ENCODE measurements around the gene MACC1.
"Not testable (repeated sequence)": the region's sequence is repeated elsewhere in the genome, so short reads cannot be mapped to it uniquely, and the experiment has no call there.

The MACC1 gene

DNA sequence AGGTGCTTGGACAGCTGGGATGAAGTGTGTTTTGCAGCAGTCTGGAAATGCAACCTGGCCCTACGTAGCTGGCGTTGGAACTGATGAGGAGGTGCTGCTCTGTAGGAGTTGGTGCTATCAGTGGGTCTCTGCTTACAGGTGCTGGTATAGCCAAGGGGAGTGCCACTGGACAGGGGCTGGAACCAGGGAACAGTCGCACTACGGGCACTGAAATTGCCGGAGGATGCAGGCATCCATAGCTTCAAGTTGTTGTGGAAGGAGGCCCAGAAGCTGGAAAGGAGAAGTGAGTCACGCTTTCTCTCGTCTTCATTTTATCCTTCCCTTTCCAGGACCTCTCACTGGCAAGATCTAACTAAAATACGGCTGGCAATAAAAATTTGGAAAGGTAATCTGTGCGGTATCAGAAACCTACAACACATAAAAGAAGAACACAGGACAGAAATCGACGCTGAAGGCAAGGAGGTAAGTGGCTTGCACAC lies 25.8 kb downstream of the MACC1 start:
- WGBS, result 95% methylated on average over 11 of the region's 11 CpGs
- H3K9ac ChIP-seq (ENCODE audit: low read depth, low read length), result no peak overlapping the region

GRCh38 chr7:20190560-20191390 lies 26.4 kb downstream of the MACC1 start:
- Histone ChIP-seq H3K4me1 (ENCODE audit: insufficient read depth, low read length) (0 out of 2 replicates have a peak, but pooled peaks cover 7% of the 10 kb centered on the region), H3K36me3 (ENCODE audit: insufficient read depth, low read length) (no peaks in the 10 kb centered on the region), H3K27me3 (ENCODE audit: insufficient read depth, low read length) (no peaks in the 10 kb centered on the region), H3K9ac (ENCODE audit: low read depth, low read length) (no peak overlapping the region), H3K4me3 (ENCODE audit: low read length) (no peak overlapping the region), H3K27ac (ENCODE audit: low read depth, low read length) (no peak overlapping the region), H3K9me3 (ENCODE audit: insufficient read depth, low read depth, low read length) (peaks cover 7% of the 10 kb centered on the region; the same call in 1 of the 2 replicates)
- WGBS, result 70% methylated on average over 2 of the region's 2 CpGs

More for the DNA sequence above, 25.8 kb downstream of the MACC1 start:
- Histone ChIP-seq H3K9me3 (ENCODE audit: insufficient read depth, low read depth, low read length) (peaks cover 7% of the 10 kb centered on the region; the same call in 1 of the 2 replicates), H3K4me1 (ENCODE audit: insufficient read depth, low read length) (0 out of 2 replicates have a peak, but pooled peaks cover 7% of the 10 kb centered on the region), H3K36me3 (ENCODE audit: insufficient read depth, low read length) (no peaks in the 10 kb centered on the region), H3K27me3 (ENCODE audit: insufficient read depth, low read length) (no peaks in the 10 kb centered on the region), H3K27ac (ENCODE audit: low read depth, low read length) (no peak overlapping the region), H3K4me3 (ENCODE audit: low read length) (no peak overlapping the region)

DNA sequence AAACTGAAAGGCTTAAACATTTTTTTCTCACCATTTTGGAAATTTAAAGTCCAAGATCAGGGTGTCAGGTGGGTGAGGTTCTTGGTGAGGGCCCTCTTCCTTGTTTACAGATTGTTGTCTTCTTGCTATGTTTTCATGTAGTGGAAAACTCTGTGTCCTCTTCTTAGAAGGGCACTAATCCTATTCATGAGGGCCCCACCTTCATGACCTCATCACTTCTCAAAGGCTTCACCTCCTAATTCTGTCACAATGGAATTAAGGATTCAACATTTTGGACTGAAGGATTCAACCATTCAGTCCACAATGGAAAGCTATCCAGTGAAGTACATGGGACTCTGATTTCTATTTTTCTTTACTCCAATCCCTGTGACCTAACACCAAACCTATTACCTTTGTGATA lies 27.3 kb downstream of the MACC1 start:
- no peak overlapping the region for H3K4me3 ChIP-seq (ENCODE audit: low read length)
- peaks cover 7% of the 10 kb centered on the region; the same call in 1 of the 2 replicates for H3K9me3 ChIP-seq (ENCODE audit: insufficient read depth, low read depth, low read length)
- H3K27ac ChIP-seq (ENCODE audit: low read depth, low read length), result no peak overlapping the region
- H3K27me3 ChIP-seq (ENCODE audit: insufficient read depth, low read length), result no peaks in the 10 kb centered on the region
- H3K36me3 ChIP-seq (ENCODE audit: insufficient read depth, low read length), result no peaks in the 10 kb centered on the region
- no peak overlapping the region for H3K9ac ChIP-seq (ENCODE audit: low read depth, low read length)
- 0 out of 2 replicates have a peak, but pooled peaks cover 7% of the 10 kb centered on the region for H3K4me1 ChIP-seq (ENCODE audit: insufficient read depth, low read length)

DNA sequence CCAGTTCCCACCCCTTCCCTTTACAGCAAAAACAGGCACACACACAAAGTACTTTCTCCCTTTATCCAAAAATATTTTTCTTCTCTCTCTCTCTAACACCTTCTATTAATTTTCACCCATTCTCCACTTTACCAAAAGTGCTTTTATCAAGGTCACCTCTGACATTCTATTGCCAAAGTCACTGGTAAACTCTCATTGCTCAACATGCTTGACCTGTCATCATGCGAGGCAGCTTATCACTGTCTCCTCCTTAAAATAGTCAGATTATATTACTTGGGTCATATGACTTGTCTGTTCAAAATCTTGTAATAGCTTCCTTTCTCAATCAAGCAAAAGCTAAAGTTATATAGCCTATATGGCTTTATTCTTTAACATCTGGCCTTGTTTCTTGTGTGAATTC lies 28.6 kb downstream of the MACC1 start:
- H3K4me1 ChIP-seq (ENCODE audit: insufficient read depth, low read length), result no peaks in the 10 kb centered on the region
- H3K36me3 ChIP-seq (ENCODE audit: insufficient read depth, low read length), result no peaks in the 10 kb centered on the region
- H3K9ac ChIP-seq (ENCODE audit: low read depth, low read length), result no peak overlapping the region
- peaks cover 7% of the 10 kb centered on the region; the same call in 1 of the 2 replicates for H3K9me3 ChIP-seq (ENCODE audit: insufficient read depth, low read depth, low read length)
- H3K27me3 ChIP-seq (ENCODE audit: insufficient read depth, low read length), result no peaks in the 10 kb centered on the region
- no peak overlapping the region for H3K4me3 ChIP-seq (ENCODE audit: low read length)
- WGBS, result 100% methylated on average over 1 of the region's 1 CpG
- no peak overlapping the region for H3K27ac ChIP-seq (ENCODE audit: low read depth, low read length)

- not testable (repeated sequence) for H3K4me1 ChIP-seq (ENCODE audit: insufficient read depth, low read length); H3K27ac ChIP-seq (ENCODE audit: low read depth, low read length); H3K4me3 ChIP-seq (ENCODE audit: low read length); H3K9me3 ChIP-seq (ENCODE audit: insufficient read depth, low read depth, low read length); H3K27me3 ChIP-seq (ENCODE audit: insufficient read depth, low read length); H3K9ac ChIP-seq (ENCODE audit: low read depth, low read length); H3K36me3 ChIP-seq (ENCODE audit: insufficient read depth, low read length)
- 93% methylated on average over 4 of the region's 4 CpGs for WGBS
These were observed 29.3 kb downstream of the MACC1 start for GRCh38 chr7:20187850-20188249.

- H3K9ac ChIP-seq (ENCODE audit: low read depth, low read length), result no peak overlapping the region
- no peaks in the 10 kb centered on the region for H3K27me3 ChIP-seq (ENCODE audit: insufficient read depth, low read length)
- no peak overlapping the region for H3K4me3 ChIP-seq (ENCODE audit: low read length)
- no peaks in the 10 kb centered on the region for H3K4me1 ChIP-seq (ENCODE audit: insufficient read depth, low read length)
- H3K27ac ChIP-seq (ENCODE audit: low read depth, low read length), result no peak overlapping the region
- H3K36me3 ChIP-seq (ENCODE audit: insufficient read depth, low read length), result no peaks in the 10 kb centered on the region
- 96% methylated on average over 5 of the region's 5 CpGs for WGBS
- H3K9me3 ChIP-seq (ENCODE audit: insufficient read depth, low read depth, low read length), result peaks cover 7% of the 10 kb centered on the region; the same call in 1 of the 2 replicates
These were observed 31.2 kb downstream of the MACC1 start for GRCh38 chr7:20185988-20186387.

DNA sequence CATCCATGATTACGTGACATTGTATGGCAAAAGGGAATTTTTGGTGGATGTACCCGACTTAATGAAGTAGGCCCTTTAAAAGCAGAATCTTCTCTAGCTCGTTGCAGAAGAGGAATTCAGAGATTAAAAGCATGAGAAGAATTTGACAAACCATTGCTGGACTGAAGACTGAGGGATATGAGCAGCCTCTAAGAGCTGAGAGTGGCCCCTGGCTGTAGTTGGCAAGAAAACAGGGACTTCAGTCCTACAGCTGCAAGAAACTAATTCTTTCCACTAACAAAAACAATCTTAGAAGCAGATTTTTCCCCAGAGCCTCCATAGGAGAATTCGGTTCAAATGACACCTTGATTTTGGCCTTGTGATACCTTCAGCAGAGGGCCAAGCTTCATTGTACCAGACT lies 34.1 kb downstream of the MACC1 start:
- Histone ChIP-seq H3K4me3 (ENCODE audit: low read length) (no peak overlapping the region), H3K27ac (ENCODE audit: low read depth, low read length) (no peak overlapping the region), H3K9me3 (ENCODE audit: insufficient read depth, low read depth, low read length) (no peaks in the 10 kb centered on the region), H3K4me1 (ENCODE audit: insufficient read depth, low read length) (no peaks in the 10 kb centered on the region), H3K27me3 (ENCODE audit: insufficient read depth, low read length) (no peaks in the 10 kb centered on the region), H3K9ac (ENCODE audit: low read depth, low read length) (no peak overlapping the region), H3K36me3 (ENCODE audit: insufficient read depth, low read length) (no peaks in the 10 kb centered on the region)
- 88% methylated on average over 4 of the region's 4 CpGs for WGBS

GRCh38 chr7:20176578-20177242 lies 40.5 kb downstream of the MACC1 start:
- peaks cover 6% of the 10 kb centered on the region; the same call in 1 of the 2 replicates for H3K4me1 ChIP-seq (ENCODE audit: insufficient read depth, low read length)
- H3K9me3 ChIP-seq (ENCODE audit: insufficient read depth, low read depth, low read length), result no peaks in the 10 kb centered on the region
- no peak overlapping the region for H3K27ac ChIP-seq (ENCODE audit: low read depth, low read length)
- H3K36me3 ChIP-seq (ENCODE audit: insufficient read depth, low read length), result no peaks in the 10 kb centered on the region
- WGBS, result 91% methylated on average over 5 of the region's 6 CpGs
- no peak overlapping the region for H3K9ac ChIP-seq (ENCODE audit: low read depth, low read length)
- no peaks in the 10 kb centered on the region for H3K27me3 ChIP-seq (ENCODE audit: insufficient read depth, low read length)
- H3K4me3 ChIP-seq (ENCODE audit: low read length), result no peak overlapping the region

DNA sequence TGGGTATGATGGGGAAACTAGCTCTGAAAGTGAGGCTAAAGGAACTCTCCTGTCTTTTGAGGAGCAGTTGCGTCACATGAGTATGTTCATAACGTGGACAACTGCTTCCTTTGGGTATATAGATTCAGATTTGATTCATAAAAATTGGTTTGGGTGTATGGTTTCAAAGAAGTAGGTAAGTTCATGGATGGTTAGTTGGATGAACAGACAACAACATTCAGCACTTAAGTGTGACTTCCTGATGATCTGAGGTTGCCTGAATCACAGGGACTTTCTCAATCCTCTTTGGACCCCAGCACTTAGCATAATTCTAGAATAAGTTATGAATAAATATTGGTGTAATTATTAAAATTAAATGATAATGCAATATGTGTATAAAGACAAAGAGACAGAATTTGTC lies 43.4 kb downstream of the MACC1 start:
- H3K36me3 ChIP-seq (ENCODE audit: insufficient read depth, low read length), result no peaks in the 10 kb centered on the region
- 87% methylated on average over 2 of the region's 2 CpGs for WGBS
- H3K27ac ChIP-seq (ENCODE audit: low read depth, low read length), result no peak overlapping the region
- no peaks in the 10 kb centered on the region for H3K27me3 ChIP-seq (ENCODE audit: insufficient read depth, low read length)
- no peak overlapping the region for H3K4me3 ChIP-seq (ENCODE audit: low read length)
- H3K9ac ChIP-seq (ENCODE audit: low read depth, low read length), result no peak overlapping the region
- peaks cover 6% of the 10 kb centered on the region; the same call in 1 of the 2 replicates for H3K4me1 ChIP-seq (ENCODE audit: insufficient read depth, low read length)
- no peaks in the 10 kb centered on the region for H3K9me3 ChIP-seq (ENCODE audit: insufficient read depth, low read depth, low read length)

GRCh38 chr7:20172736-20173334 lies 44.3 kb downstream of the MACC1 start:
- H3K4me1 ChIP-seq (ENCODE audit: insufficient read depth, low read length), result peaks cover 6% of the 10 kb centered on the region; the same call in 1 of the 2 replicates

GRCh38 chr7:20170633-20171032 lies 46.6 kb downstream of the MACC1 start:
- no peaks in the 10 kb centered on the region for H3K9me3 ChIP-seq (ENCODE audit: insufficient read depth, low read depth, low read length)
- H3K36me3 ChIP-seq (ENCODE audit: insufficient read depth, low read length), result no peaks in the 10 kb centered on the region
- WGBS, result 98% methylated on average over 2 of the region's 2 CpGs
- no peak overlapping the region for H3K4me3 ChIP-seq (ENCODE audit: low read length)
- no peak overlapping the region for H3K27ac ChIP-seq (ENCODE audit: low read depth, low read length)
- H3K4me1 ChIP-seq (ENCODE audit: insufficient read depth, low read length), result peaks cover 6% of the 10 kb centered on the region; the same call in 1 of the 2 replicates
- H3K27me3 ChIP-seq (ENCODE audit: insufficient read depth, low read length), result no peaks in the 10 kb centered on the region
- H3K9ac ChIP-seq (ENCODE audit: low read depth, low read length), result no peak overlapping the region

More at GRCh38 chr7:20172736-20173334, 44.3 kb downstream of the MACC1 start:
- H3K27ac ChIP-seq (ENCODE audit: low read depth, low read length), result no peak overlapping the region
- H3K27me3 ChIP-seq (ENCODE audit: insufficient read depth, low read length), result no peaks in the 10 kb centered on the region
- H3K9ac ChIP-seq (ENCODE audit: low read depth, low read length), result no peak overlapping the region
- H3K36me3 ChIP-seq (ENCODE audit: insufficient read depth, low read length), result no peaks in the 10 kb centered on the region
- no peak overlapping the region for H3K4me3 ChIP-seq (ENCODE audit: low read length)
- 47% methylated on average over 2 of the region's 3 CpGs for WGBS
- no peaks in the 10 kb centered on the region for H3K9me3 ChIP-seq (ENCODE audit: insufficient read depth, low read depth, low read length)
